ENCODE measurements around the gene LRRC26.

DNA sequence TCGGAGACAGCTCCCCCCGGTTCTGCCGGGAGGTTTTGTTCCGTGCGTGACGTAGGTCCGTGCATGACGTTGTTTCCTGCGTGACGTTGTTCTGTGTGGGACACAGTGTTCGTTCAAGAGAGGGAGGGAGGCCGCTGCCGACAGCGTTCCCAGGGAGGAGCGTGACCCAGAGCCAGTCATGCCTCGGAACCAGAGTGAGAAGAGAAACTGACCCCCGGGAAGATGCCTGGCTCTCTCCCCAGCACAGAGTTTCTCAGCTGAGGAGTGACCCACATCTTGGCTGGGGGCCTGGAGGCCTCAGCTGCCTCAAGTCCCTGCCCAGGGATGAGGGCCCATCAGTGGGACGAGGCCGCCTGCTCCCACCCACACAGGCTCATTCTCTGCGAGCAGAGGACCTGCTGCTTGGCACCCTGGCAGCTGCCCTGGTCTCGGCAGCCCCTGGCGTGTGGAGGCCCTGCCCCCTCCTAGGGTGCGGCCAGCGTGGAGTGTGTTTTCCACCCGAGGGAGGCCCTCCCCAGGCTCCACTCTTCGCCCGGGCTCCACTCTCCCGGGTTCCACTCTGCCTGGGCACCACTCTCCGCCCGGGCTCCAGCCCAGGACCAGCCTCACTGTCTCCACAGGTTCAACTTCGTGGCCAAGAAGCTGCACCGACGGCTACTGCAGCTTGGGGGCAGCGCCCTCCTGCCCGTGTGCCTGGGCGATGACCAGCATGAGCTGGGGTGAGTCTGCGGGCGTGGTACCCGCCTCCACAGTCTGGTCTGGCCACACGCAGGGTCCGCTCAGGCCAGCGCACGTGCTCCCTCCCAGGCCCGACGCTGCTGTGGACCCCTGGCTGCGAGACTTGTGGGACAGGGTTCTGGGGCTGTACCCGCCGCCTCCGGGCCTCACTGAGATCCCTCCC lies 43.6 kb upstream of the LRRC26 start:
- TF ChIP-seq POLR2A (IDR thresholded peaks at IDR 0.05; ENCODE audit: low read length), result no peak
- no peak for TF ChIP-seq GATA1 (IDR thresholded peaks at IDR 0.05; ENCODE audit: low read depth, low read length)

Measured in erythroblast (primary cell).